Measurements from ENCODE around the gene CTBP1. TPM values are rescaled to one million over a fixed set of nuclear protein-coding genes. Genes with fewer than 3 reads are reported as not detected.
A peak's percentile ranks its signal among the peaks of the same experiment; 100 is the strongest.

Gene CTBP1
- total and polyA plus RNA-seq, 8 donors, result 91.5 to 131 (median 109) TPM

DNA sequence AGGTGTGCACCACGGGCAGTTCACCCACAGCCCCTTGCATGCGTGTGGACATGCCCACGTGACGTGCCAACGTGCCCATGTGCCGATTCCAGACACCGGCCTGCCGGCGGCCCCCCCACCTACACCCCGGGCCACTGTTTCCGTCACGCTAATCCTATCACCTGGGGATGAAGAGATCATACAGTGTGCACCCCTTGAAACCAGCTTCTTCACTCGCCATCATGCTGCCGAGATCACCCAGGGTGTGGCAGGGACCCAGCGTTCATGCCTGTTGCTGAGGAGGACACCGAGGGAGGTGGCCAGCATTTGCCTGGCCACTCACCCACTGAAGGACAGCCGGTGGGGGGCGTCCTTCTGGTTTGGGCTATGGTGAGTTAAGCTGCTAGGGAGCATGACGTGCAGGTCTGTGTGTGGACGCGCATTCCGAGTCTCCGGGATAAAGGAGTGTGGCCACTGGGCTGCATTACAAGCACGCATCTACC, 14.1 kb downstream of the CTBP1 start:
- no peaks in the 10 kb centered on the region for H3K27me3 ChIP-seq
- no peaks in the 10 kb centered on the region for H3K4me1 ChIP-seq
- DNase-seq, result peak in 3 of 6 donors; percentile 2 to 50 (median 35)
- TF ChIP-seq, protein P1, sequence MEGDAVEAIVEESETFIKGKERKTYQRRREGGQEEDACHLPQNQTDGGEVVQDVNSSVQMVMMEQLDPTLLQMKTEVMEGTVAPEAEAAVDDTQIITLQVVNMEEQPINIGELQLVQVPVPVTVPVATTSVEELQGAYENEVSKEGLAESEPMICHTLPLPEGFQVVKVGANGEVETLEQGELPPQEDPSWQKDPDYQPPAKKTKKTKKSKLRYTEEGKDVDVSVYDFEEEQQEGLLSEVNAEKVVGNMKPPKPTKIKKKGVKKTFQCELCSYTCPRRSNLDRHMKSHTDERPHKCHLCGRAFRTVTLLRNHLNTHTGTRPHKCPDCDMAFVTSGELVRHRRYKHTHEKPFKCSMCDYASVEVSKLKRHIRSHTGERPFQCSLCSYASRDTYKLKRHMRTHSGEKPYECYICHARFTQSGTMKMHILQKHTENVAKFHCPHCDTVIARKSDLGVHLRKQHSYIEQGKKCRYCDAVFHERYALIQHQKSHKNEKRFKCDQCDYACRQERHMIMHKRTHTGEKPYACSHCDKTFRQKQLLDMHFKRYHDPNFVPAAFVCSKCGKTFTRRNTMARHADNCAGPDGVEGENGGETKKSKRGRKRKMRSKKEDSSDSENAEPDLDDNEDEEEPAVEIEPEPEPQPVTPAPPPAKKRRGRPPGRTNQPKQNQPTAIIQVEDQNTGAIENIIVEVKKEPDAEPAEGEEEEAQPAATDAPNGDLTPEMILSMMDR (IDR thresholded peaks at IDR 0.05), result no peak
- H3K27ac ChIP-seq, result no peak overlapping the region
- ATAC-seq, result no peak
- WGBS, 2 donors, result 89% methylated on average over 24 of the region's 24 CpGs
- H3K4me3 ChIP-seq, result no peak overlapping the region
- intact Hi-C loops (cut with DNase I), result no loop called here
- H3K36me3 ChIP-seq, result peaks cover 9 to 59% (median 26%) of the 10 kb centered on the region in 3 donors
- no peaks in the 10 kb centered on the region for H3K9me3 ChIP-seq
- FAIRE-seq, result no peak

GRCh38 chr4:1234309-1234695, 14.6 kb downstream of the CTBP1 start:
- 85 to 89% methylated on average over 8 of the region's 8 CpGs for WGBS, 2 donors
- H3K27ac ChIP-seq, result no peak overlapping the region
- ATAC-seq, result no peak
- H3K36me3 ChIP-seq, result peaks cover 9 to 55% (median 23%) of the 10 kb centered on the region in 3 donors
- H3K4me1 ChIP-seq, result no peaks in the 10 kb centered on the region
- intact Hi-C loops (cut with DNase I), result no loop called here
- no peak for FAIRE-seq
- DNase-seq, result peak in 2 of 6 donors; percentile 2 to 34
- no peak overlapping the region for H3K4me3 ChIP-seq
- no peaks in the 10 kb centered on the region for H3K9me3 ChIP-seq
- TF ChIP-seq, protein P1 (IDR thresholded peaks at IDR 0.05), result no peak
- no peaks in the 10 kb centered on the region for H3K27me3 ChIP-seq

DNA sequence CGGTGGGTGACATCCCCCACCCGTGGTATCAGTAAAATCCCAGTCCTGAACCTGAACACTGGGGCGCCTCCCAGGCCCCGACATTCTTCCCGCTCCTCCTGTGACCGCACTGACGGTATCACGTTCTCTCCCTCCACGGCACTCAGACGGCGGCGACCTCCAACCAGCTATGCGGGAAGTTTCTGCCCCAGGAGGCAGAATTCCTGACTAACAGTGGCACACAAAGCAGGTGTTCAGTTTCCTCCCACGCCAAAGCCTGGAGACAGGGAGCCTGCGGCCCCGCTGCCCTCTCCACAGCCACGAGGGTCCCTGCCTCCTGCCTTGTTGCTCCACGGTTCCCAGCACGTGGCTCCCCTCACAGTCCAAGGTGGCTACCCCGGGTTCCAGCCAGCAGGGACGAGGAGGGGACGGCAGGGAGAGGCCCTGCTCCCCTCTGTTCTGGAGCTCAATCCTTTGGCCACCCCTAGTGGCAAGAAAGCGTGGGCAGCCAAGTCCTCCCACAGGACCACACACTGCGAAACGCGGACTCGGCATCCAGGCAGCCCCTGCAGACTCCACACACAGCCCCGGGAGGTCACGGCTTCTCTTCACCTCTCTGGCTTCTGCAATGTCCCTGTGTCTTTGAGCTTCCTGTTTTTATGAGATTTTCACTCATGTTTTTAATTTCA, 15.2 kb downstream of the CTBP1 start:
- ATAC-seq (peak in 3 of 4 donors; percentile 16 to 33 (median 17)), FAIRE-seq (no peak), DNase-seq (peak in 4 of 6 donors; percentile 4 to 70 (median 37))
- no peak overlapping the region for H3K4me3 ChIP-seq
- H3K9me3 ChIP-seq, result no peaks in the 10 kb centered on the region
- intact Hi-C loops (cut with DNase I), result no loop called here
- no peak overlapping the region for H3K27ac ChIP-seq
- H3K27me3 ChIP-seq, result no peaks in the 10 kb centered on the region
- WGBS, 2 donors, result 76 to 79% methylated on average over 29 of the region's 29 CpGs
- H3K36me3 ChIP-seq, result peaks cover 9 to 54% (median 23%) of the 10 kb centered on the region in 3 donors
- H3K4me1 ChIP-seq, result no peaks in the 10 kb centered on the region
- TF ChIP-seq, protein P1 (IDR thresholded peaks at IDR 0.05), result no peak

GRCh38 chr4:1232661-1233621, 16.0 kb downstream of the CTBP1 start:
- Histone ChIP-seq H3K4me3 (no peak overlapping the region), H3K9me3 (no peaks in the 10 kb centered on the region), H3K4me1 (no peaks in the 10 kb centered on the region), H3K36me3 (peaks cover 9 to 56% (median 26%) of the 10 kb centered on the region in 3 donors), H3K27ac (no peak overlapping the region), H3K27me3 (no peaks in the 10 kb centered on the region)
- FAIRE-seq (no peak), ATAC-seq (peak in 3 of 4 donors; percentile 16 to 68 (median 62)), DNase-seq (peak in 4 of 6 donors; percentile 28 to 62 (median 49))
- intact Hi-C loops (cut with DNase I), result no loop called here
- 77 to 83% methylated on average over 32 of the region's 32 CpGs for WGBS, 2 donors
- TF ChIP-seq, protein P1 (IDR thresholded peaks at IDR 0.05), result no peak

Measured in pancreas (tissue), 10 donors.